GM18526 (cell line): ENCODE measurements around the gene KIF24.

Source experiments
- POLR2A ChIP-seq: IDR thresholded peaks from 3 replicates; pipeline ENCODE4 v1.6.1; 2011; ENCODE audit not compliant: insufficient read length; ENCODE audit errors: extremely low read depth

KIF24 gene, protein sequence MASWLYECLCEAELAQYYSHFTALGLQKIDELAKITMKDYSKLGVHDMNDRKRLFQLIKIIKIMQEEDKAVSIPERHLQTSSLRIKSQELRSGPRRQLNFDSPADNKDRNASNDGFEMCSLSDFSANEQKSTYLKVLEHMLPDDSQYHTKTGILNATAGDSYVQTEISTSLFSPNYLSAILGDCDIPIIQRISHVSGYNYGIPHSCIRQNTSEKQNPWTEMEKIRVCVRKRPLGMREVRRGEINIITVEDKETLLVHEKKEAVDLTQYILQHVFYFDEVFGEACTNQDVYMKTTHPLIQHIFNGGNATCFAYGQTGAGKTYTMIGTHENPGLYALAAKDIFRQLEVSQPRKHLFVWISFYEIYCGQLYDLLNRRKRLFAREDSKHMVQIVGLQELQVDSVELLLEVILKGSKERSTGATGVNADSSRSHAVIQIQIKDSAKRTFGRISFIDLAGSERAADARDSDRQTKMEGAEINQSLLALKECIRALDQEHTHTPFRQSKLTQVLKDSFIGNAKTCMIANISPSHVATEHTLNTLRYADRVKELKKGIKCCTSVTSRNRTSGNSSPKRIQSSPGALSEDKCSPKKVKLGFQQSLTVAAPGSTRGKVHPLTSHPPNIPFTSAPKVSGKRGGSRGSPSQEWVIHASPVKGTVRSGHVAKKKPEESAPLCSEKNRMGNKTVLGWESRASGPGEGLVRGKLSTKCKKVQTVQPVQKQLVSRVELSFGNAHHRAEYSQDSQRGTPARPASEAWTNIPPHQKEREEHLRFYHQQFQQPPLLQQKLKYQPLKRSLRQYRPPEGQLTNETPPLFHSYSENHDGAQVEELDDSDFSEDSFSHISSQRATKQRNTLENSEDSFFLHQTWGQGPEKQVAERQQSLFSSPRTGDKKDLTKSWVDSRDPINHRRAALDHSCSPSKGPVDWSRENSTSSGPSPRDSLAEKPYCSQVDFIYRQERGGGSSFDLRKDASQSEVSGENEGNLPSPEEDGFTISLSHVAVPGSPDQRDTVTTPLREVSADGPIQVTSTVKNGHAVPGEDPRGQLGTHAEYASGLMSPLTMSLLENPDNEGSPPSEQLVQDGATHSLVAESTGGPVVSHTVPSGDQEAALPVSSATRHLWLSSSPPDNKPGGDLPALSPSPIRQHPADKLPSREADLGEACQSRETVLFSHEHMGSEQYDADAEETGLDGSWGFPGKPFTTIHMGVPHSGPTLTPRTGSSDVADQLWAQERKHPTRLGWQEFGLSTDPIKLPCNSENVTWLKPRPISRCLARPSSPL (N-terminal part only)

GRCh38 chr9:34328987-34329832 lies at the start of gene KIF24, which contains the start of gene NUDT2:
KIF24 (minus strand) TSS chr9:34329268; CDS start chr9:34311346, 17,922 bp downstream.
NUDT2 (plus strand) TSS chr9:34329569; CDS start chr9:34339040, 9,471 bp downstream.
- peak; percentile 78 for TF ChIP-seq POLR2A

DNA sequence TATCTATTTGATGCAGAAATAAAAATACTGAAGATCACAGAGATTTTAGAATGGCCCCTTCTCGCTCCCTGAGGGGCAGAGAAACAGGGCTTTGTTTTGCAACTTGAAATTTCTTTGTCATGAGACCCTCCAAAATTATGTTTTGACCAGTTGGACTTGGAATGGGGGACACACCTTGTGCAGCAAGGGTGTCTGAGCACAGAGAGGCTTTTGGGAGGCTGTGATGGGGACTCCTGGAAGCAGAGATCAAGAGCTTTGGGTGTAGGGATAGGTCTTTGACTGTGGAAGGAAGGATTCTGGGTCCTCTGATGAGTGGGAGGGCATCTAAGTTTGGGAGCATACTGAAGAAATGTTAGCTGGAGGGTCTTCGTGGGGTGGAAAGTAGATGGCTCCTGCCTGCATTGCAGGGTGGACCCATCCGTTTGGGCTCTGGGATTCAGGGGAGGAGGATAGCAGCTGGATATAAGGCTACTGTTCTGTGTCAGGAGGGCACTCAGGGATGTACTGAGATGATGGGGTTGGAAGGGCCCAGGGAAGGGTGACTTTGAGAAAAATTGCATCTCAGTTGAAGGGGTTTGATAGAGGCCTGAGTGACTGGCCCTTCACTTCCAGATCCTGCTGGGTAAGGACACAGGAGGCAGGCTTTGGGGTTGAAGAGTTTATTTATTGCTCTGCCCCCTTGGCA lies 49.5 kb upstream of the KIF24 start:
- no peak for TF ChIP-seq POLR2A

DNA sequence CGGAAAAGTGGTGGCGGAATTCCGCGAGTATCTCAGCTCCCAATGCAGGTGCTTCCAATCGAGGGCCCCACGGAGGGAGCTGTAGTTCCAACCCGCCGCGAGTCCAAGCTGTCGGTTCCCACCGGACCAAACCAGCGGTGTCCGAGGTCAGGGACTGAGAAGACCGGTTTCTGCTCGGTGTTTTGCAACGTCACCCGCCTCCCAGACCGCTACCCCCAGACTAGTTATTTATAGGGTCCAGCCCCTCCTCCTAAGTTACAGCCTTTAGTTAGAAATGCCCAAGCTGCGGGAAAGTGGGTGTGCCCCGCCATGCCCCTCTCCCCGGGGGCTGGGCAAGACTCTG lies 48.3 kb upstream of the KIF24 start:
- no peak for TF ChIP-seq POLR2A

DNA sequence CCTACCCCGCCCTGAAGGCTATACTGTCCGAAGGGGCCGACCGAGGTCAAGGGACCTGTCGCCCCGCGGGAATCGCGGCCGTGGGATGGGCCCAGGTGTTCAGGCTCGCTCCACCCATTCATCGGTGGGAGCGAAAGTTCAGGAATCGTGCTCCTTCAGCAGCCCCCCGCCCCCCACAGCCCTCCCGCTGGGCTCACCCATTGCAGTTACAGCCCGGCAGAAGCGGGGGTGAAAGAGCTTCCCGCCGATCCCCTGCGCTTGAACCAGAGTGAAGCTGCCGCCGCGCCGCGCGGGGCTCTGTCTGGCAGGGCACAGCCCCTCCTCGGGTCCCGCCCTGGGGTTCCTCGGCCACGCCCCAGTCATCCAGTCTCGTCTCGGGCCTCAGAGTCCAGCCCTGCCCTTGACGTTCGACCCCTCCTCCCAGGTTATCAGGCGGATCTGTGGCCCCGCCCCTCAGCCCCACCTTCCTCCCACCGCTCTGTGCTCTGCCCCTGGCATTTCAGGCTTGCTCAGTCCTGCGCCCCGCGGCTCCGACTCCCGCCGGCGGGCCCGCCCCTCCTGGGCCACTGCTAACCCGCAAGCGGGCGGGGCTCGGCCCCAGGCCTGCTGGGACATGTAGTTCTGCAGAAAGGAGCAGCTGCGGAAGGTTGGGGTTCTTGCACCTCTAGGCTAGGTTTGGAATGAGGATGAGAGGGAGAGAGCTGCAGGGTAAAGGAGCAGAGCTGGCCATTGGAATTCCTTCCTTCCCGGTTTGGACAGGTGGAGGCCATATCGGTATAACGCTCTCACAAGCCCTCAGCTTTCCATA lies 47.7 kb upstream of the KIF24 start, which contains the start of gene MYORG:
MYORG (minus strand) TSS at position 303 of the 808 bp plus-strand sequence. CDS start 3,955 bp downstream, outside the sequence.
- TF ChIP-seq POLR2A: peak; percentile 39

DNA sequence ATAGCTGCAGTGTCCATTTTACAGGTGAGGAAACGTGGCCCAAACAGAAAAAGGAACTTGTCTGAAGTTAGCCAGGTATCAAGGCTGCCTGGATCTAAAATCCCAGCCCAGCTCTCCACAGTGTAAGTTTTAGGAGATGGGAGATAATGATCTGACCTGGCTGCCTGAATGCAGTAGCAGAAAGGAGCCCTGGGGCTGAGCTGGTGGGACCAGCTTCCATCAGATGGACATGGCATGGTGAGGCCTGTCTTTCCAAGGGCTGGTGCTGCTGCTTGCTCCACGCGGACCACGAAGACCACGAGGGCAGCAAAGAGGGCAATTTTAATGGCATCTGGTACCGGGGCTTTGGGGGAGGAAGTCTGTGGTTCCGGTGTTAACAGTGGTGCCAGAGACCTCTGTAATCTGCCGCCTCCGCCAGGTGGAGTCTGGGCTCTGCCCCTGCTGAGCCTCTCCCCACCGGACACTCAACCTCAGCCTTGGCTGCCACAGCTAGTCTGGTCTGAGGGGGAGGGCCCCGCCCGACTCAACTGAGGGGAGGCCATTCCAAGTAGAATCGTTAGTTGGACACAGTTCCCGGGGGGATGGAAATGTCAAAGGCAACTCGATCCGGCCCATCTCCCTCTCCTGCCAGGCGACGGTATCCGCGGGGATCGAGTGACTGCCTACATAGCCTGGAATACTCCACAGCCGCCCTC lies 47.0 kb upstream of the KIF24 start:
- no peak for TF ChIP-seq POLR2A

GRCh38 chr9:34374905-34375552 lies 46.0 kb upstream of the KIF24 start:
- TF ChIP-seq POLR2A: no peak

GRCh38 chr9:34374339-34374738 lies 45.3 kb upstream of the KIF24 start:
- TF ChIP-seq POLR2A: no peak

DNA sequence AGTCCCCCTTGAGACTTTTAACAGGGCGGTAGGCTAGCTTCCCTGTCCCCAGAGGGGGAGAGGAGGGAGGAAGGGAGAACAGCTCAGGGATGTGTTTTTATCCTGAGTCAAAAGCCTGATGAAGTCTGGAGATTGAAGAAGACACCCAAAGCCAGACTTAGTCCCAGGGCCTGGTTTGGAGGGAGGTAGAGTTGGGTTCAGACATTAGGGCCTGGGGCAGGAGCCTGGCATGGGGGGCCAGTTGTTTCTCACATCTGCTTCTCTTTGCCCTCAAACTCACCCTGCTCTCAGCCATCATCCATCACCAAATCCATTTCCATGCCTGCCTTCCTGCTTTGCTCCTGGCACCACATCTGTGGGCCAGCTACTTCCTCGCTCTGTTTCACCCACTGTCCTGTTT lies 44.7 kb upstream of the KIF24 start:
- no peak for TF ChIP-seq POLR2A

DNA sequence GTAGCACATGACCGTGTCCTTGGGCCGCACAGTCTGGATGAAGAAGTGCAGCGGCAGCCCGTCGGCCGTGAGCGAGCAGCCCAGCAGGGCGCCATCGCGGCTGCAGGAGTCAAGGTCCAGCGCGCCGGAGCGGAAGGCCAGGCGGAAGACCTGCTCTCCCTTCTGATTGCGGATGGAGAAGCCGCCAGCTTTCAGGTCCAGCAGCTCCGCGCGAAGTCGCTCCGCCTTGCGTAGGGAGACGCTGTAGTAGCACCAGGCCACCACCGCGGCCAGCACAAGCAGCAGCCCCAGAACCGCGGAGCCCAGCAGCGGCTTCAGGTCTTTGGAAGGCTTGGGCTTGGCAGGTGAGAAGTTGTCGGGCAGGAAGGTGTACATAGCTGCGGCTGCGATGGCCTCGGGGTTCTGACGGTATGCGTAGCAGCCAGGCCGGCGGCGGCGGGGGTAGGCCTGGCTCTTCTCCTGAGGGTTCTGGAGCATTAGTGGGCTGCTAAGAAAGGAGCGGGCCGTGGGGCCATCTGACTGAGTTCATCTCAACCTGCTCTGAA lies 43.5 kb upstream of the KIF24 start:
- TF ChIP-seq POLR2A: no peak

- no peak for TF ChIP-seq POLR2A
Measured at GRCh38 chr9:34371886-34372466, 42.9 kb upstream of the KIF24 start.
